HG03469 (cell line): ENCODE data around the gene LRRC46.

ENCODE experiments used
- ATAC-seq: cut with Tn5 transposase; IDR thresholded peaks from one replicate; pipeline ENCODE4 v1.9.1; 2021; ENCODE audit warnings: mild to moderate bottlenecking, moderate library complexity, moderate number of reproducible peaks; ENCODE audit not compliant: unreplicated experiment

The LRRC46 gene

DNA sequence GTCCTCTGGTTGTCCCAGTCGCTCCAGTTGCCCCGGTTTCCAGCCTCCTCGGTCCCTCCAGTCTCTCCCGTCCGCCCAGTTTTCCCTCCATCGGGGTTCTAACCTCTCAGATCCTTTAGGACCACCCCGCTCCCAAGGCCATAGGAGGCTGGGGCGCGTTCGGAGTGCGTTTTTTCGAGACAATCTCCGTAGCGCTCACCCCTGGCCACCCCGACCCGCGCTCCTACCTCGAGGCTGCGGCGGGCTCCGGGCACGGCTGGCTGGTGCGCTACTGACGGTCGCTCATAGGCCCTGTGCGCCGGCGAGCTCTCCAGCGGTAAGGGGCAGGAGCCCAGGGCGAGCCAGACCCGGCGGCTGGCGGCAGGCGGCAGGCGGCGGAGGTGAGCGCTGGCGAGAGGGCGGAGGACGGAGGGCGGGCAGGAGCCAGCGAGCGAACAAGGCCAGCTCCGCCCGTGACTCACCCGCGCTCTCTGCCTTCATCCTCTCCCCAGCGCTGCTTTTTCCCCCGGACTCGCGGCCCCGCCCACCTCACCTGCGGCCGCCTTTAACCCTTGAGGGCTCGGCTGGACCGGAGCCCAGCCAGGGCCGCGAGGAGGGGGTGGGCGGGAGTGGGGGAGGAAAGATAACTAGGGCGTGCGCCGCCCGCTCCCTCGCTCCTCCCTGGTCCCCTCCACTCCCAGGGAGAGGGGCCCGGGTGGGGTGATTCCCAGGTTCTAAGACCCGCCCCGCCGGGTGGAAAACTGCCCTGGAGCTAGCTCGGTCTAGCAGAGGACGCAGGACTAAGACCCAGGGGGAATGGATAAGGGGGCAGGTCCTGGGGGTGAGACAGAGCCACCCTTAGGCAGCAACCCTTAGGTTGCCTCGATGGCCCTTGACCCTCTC, 19.5 kb downstream of the LRRC46 start, which contains the start of gene SP6:
TSS of gene SP6 (minus strand) at position 472 of the 882 bp plus-strand sequence. CDS start 2,734 bp downstream, outside the sequence.
- no peak for ATAC-seq

GRCh38 chr17:47851764-47852112, 20.3 kb downstream of the LRRC46 start:
- ATAC-seq = no peak

- ATAC-seq = no peak
These were observed 20.9 kb downstream of the LRRC46 start for GRCh38 chr17:47852113-47852949.

GRCh38 chr17:47853616-47854015, 22.1 kb downstream of the LRRC46 start:
- ATAC-seq = no peak

GRCh38 chr17:47855737-47856136, 24.3 kb downstream of the LRRC46 start:
- no peak for ATAC-seq

DNA sequence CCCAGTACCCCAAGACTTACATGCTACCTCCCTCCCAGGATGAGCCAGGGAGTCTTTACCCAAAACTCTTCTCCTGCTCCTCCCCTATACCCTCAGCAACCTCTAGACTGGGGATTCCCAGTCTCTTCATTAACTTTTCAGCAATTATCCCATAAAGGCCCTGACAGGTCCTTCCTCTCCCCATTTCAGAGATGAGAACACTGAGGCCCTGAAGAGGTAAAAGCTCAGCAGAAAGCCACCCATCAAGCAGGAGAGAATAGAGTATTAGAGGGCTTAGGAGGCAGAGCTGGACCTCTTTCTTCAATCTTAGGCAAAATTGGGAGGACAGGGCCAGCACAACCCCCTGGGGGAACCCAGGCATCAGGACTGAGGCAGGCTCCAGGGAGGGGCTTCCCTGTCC, 25.4 kb downstream of the LRRC46 start:
- ATAC-seq = no peak

DNA sequence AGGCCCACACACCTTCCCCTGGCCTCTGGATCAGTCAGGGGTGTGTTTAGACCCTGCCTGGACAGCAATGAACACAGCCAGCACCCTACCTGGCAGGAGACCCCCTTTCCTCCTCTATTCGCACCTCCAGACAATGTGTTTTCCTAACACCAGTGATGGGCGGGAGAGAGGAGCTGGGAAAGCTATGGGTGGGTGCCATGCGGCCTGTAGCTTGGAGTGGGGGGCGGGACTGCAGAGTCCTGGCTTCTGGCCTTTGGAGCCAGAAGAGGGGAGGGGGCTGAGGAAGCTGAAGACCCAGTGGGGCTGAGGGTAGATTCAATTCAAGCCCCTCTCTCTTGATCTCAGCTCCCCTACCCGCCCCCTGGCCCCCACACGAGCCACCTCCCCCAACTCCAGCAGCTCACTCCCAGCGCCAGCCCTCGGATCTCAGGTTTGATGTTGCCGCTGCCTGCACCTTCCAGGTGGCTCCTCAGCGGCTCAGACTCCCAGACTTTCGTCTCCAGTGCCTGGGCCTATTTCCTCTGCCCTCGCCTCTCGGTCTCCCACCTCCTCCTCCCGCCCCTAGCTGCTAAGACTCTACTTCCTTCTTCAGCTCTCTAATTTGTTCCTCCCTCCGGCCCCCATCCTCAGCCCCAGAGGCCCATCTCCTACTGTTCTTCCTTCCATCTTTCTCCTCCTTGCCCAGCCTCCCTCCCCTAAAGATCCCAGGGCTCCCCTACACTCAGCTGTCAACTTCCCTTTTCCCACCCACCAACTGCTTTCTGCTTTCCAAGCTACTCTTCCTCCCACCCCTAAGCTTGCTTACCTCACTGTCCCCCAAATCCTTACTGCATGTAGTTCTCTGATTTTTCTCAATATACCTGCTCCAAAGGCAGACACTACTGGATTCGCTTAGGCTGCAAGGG, 26.3 kb downstream of the LRRC46 start:
- ATAC-seq = no peak

- no peak for ATAC-seq
These were observed 28.9 kb downstream of the LRRC46 start for GRCh38 chr17:47860386-47860785.

DNA sequence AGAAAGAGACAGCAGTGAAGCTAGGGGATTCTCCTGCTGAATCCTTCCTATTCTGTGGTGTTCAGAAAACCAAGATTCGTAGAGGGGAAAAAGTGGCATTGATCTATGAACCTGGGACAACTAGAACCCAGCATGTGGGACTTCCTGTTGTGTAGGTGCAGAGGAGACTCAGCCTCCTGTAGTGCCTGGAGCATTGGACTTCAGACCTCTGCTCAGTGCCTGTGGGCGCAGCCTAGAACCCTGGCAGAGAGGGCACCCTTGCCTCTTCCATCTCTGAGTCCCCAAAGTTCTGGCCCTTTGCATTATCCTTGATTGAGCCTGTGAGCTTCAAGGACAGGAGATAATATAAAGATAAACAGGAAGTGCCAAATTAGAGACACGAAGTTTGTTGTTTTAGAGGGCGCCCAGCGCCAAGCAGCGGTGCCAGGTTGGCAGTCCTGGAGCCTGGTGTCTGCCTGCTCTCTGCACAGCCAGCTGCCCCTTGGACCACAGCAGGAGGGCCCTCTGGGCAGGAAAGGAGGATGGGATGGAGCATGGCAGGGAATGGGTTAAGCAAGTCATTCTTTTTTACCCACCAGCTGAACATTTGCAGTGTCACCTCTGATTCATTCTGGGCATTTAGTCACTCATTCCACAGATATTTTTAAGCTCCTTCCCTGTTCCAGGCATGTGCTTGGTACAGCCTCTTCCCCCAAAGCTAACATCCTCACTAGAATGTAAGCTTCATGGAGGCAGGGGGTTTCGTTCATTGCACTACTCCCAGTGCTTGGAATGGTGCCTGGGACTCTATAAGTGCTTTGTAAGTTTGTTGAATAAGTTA, 31.4 kb downstream of the LRRC46 start:
- no peak for ATAC-seq

GRCh38 chr17:47864791-47865216, 33.3 kb downstream of the LRRC46 start:
- no peak for ATAC-seq

GRCh38 chr17:47866941-47867340, 35.5 kb downstream of the LRRC46 start:
- ATAC-seq = no peak

DNA sequence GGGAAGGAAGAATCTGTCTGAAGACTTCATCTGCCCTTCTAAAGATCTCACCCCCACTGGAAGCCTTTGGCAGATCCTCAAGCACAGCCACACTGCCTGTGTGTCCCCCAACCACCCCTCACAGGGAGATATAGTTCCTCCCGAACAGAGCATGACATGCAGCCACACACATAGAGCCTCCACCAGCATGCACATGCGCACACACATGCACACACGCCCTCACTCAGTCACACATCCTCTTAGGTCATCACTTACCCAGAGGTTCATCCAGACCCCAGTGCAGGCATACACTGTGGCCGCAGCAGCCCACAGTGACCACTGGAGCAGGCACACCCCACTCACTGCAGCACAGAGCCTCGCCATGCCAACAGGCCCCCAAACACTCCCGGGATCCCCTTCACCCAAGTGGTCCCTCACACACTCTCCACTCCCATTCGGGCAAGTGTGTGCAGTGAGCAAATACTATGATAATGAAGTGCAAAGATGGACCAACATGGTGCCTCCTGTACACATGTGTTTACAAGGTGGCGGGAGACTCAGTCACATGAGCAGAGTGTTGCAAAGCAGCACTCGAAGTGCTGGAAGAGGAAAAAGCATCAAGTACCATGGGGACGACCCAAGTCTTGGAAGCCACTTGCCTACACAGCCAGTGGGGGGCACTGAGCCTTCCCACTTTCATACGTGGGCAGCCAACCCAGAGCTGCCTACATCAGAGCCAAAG, 36.5 kb downstream of the LRRC46 start:
- no peak for ATAC-seq

GRCh38 chr17:47869114-47869513, 37.6 kb downstream of the LRRC46 start:
- ATAC-seq = no peak

DNA sequence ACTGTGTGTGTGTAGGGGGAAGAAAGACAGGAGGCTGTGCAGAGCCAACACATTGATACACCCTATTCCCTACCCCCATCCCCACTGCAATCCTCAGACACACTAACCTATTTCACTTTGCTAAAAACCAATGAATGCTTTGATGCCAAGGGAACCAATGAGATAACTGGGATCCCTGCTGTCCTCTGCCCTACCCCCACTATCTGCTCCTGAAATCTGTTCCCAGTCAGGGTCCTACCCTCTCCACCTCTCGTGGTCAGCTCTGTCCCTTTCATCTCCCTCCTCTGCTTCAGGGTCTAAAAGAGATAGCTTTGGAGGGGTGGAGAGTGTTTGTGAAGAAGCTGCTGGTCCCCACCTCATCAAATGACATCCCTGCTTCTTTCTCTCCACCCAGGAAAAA, 38.6 kb downstream of the LRRC46 start:
- ATAC-seq = no peak

- no peak for ATAC-seq
These were observed 39.6 kb downstream of the LRRC46 start for GRCh38 chr17:47871048-47871447.

GRCh38 chr17:47872019-47872650, 40.7 kb downstream of the LRRC46 start:
- ATAC-seq = no peak

DNA sequence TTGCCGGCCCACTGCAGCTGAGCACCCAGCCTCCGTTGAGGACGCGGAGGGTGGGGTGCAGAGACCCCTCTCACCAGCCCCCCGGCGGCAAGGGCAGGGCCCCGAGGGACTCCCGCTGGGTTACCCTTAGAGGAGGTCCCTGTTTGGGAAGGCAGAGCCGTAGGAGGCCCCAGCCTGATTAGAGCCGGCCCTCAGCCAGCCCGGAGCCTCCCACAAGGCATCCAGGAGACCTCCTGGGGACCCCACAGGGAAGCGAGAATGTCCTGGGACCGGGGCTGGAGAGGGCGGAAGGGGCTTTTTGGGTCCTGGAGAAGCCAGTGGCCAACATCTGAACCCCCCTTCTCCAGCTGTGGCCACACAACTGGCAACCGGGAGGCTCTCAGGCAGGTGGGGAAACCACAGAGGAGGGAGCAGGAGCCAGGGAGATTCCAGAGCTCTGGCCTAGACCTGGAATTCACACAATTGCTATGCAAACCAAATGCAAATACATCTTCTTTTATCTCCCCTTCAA, 41.2 kb downstream of the LRRC46 start:
- ATAC-seq = no peak

- ATAC-seq = no peak
These were observed 42.0 kb downstream of the LRRC46 start for GRCh38 chr17:47873200-47874090.
